ENCODE results near the gene FNDC3A.
"Not testable (repeated sequence)": the region's sequence is repeated elsewhere in the genome, so short reads cannot be mapped to it uniquely, and the experiment has no call there.

The FNDC3A gene

DNA sequence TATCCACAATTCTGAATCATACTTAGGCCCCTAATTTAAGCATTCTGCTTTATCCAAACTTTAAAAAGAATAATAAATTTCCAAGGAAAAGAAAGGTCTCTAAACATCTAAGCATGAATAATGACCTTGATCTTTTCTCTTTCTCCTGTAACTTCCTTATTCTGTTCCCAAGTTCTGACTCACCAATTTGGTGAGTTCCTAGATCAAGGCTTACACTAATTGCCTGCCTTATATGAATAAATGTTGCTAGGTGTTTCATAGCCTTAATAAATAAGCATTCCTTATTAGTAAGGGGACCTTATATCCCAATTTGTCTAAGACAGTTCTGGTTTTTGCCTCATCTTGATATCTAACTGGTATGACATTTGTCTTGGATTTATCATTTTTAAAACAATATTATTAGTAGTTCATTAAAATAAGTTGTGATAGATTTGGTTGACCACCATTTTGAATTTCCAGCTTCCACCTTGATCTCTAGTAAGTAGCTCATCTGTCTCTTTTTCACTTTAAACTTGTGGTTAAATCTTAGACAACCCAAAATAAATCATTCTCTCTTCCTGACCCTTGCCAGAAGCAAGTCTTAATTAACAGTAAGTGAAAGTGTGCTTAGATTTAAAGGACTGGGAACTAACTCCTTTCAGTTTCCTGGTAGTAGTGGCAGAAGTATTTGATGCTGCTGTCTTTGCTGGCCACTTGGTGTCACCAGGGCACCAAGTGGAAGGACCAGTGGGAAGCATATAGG is 123.2 kb downstream of the FNDC3A start:
- DNase-seq: no peak

DNA sequence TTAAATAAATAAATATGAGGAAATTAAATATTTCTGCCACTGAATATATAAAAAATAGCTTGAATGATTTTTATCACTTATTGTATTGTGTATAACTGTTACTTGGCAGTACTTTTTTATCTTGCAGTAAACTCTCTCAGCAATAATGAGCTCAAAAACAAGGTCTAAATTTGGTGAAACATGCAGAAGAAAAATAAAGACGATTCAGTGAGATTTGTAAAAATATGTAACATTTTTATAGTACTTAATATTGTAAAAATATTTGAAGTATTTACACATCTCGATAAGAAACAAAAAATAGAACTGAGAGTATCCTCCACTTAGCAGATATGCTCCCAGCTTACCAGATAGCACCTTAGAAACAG is 123.8 kb downstream of the FNDC3A start:
- DNase-seq: no peak

DNA sequence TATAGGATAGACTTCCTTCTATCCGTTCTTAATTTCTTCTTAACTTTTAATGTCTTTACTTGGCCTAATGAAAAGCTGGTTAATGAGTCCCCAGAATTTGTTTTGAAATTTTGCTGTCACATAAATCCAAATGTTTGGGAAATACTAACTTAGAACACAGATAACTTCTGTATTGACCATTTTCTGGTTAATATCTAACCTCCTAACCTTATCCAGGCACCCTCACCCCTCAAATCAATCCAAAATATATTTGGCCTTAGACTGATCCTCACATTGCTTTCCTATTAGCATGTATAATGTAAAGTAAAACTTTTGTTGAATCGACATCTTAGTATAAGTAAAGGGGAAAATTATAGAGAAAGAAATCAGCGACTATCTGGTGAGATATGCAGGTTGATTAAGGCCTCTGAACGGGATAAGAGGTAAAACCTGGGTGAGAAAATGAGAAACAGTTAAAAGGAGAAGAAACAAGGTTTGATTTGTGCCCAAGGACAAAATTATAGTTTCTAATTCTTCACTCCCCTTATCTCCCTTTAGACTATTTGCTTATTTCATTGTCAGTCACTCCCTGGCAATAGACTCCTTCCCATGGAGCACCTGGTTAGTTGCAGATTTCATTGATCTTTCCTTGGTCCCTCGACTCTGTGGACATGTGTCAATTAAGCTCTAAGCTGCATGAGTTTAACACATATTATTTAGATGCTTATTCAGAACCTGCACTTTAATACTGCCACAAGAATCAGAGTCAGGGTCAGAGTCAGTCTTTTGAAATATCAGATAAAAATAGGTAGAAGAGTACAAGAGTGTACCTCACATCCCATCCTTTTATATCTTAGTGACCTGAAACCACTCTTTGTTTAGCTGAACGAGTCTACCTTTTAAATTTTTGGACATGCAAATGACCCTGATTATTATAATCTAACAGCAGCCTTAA is 125.2 kb downstream of the FNDC3A start:
- DNase-seq: no peak

DNA sequence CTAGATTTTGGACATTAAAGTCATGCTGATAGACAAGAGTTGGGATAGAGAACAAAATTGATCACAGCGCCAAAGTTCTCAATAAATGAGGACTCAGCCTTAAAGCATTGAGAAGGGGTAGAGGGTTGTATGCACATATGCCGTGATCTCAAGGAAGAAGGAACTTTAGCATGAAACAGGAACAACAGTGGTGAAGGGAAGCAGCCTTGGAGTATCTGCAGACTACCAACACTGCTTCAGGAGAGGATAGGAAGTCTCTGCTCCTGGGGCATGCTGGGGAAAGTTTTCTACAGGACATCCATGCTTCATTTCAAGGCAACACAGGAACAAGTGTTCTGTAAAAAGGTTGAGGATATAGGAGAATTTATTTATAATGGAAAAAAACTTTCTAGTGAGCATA is 132.5 kb downstream of the FNDC3A start:
- no peak for DNase-seq

DNA sequence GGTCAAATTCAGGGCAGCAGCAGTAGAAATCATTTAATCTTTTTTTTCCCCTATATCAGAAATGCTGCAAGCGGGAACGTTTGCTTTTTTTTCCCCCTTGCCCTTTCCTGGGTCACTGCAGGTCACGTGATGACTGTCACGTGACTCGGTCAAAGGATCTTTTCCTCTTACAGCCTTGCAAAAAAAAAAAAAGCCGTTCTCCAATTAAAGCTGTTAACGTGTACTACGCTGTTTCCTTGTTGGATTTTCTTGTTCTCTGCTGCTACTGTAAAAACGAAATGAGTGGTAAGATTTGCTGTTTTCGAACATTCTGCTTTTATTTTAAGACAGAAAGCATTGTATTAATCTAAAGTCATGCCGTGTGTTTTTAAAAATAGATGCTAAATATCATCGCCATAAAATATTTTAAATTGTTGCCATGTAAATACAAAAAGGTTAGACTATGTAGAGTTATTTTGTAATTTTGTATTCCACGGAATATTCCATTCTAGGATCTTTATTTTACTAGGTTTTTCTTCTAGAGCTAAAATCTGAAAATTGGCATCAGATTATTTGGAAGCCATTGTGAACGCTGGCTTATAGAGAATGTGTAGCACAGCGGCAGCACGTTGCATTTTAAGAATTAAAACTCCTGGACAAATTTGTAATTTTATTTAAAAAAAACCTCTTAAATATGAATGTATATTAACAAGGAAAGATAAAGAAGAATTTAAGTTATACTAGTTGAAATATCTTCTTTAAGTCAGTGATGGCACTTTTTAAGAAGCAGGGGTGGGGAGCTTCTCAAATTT is 134.6 kb downstream of the FNDC3A start:
- DNase-seq: peak; percentile 68

DNA sequence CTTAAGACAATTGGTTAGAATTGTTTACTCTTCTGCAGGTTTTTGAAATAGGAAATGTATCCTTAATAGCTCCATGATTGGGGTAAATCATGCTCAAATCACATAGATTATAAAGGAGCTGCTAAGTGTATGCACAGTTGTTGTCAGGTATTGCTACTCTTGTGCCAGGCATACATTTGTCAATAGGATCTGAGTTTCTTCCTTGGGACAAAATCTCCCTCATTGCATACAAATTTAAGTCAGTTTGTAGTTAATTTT is 135.1 kb downstream of the FNDC3A start:
- no peak for DNase-seq

DNA sequence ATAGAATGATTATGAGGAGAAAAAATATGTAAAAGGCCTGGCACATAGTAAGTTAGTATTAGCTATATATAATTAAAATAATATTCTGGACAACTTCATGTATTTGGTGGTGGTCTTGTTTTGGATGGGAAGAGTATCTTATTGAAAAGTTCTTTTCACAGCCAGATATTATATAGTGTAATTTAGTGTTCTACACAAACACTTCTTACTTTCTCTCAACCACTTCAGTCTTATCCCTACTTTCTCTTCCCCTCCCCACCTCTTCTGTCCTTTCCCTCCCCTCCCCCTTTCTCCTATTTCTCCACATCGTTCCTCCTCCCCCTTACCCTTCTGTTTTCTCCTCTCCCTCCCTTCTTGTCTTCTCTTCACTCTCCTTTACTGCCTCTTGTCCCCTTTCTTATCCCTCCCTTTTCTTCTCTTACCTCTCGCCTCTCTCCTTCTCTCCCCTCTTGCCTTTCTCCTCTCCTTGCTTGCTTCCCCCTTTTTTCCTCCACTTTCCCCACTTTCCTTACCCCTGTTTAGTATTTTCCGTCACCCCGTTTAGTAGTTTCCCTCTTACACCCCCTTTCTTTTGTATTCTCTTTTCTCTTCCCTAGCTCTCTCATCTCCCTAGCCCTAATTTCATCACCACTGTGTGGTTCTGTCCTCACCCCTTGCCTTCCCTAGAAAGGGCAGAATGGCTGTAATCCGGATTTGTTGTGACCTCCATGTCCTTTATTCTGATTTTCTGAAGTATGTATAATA is 137.2 kb downstream of the FNDC3A start:
- no peak for DNase-seq

DNA sequence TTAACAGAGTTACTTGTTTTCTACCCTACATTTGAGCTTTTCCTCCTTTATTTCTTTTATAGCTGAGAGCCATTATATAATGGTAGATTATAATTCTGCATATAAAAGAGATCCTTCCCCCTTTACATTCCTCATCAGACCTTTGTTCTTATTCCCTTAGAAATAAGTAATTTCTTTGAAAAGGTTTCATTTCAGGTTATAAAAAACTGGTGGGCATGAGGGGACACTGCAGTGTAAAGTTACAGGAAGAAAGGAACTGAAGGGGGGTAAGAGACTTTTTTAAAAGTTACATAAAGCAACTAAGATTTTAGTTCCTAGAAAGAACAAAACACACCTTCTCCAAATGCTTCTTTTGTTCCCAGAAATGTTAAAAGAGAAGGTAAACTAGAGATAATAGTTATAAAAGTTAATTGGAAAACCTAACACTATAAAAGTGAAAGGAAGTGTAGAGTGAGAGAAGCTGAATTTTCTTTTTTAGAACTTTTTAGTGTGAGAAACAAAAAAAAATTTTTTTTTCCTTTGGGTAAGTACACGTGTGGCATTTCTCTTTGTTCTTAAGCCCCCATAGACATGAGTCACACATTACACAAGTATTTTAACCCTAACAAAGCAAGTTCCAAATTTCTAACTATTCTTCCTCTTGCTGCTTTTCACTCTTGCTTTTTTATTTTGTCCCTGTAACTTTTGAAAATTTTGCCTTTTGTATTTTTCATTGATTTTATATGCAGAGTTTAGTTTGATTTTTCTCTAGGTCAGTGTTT is 138.0 kb downstream of the FNDC3A start:
- no peak for DNase-seq

DNA sequence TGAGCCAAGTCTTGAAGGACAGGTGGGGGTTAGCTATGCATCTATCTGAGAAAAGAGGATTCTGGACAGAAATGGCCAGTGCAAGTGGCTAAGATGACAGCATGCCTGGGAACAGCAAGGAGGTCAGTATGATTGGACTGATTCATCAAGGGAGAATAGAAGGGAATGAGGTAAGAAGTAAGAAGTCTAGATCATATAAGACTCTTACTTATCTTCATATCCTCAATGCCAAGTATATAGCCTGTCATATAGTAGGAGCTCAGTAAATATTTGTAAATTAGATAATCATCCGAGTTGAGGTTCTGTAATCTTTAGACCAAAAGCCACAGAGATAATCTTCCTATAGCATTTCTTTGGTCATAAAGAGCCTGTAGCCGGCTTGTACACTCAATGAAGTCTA is 141.2 kb downstream of the FNDC3A start:
- DNase-seq: no peak

DNA sequence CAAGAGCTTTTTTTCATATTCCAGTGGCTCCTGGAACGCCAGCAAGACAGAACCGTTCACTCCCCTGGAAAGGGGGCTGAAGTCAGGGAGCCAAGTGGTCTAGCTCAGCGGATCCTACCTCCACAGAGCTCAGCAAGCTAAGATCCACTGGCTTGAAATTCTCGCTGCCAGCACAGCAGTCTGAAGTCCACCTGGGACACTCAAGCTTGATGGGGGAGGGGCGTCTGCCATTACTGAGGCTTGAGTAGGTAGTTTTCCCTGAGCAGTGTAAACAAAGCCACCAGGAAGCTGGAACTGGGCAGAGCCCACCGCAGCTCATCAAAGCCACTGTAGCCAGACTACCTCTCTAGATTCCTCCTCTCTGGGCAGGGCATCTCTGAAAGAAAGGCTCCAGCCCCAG is 142.7 kb downstream of the FNDC3A start:
- not testable (repeated sequence) for DNase-seq

DNA sequence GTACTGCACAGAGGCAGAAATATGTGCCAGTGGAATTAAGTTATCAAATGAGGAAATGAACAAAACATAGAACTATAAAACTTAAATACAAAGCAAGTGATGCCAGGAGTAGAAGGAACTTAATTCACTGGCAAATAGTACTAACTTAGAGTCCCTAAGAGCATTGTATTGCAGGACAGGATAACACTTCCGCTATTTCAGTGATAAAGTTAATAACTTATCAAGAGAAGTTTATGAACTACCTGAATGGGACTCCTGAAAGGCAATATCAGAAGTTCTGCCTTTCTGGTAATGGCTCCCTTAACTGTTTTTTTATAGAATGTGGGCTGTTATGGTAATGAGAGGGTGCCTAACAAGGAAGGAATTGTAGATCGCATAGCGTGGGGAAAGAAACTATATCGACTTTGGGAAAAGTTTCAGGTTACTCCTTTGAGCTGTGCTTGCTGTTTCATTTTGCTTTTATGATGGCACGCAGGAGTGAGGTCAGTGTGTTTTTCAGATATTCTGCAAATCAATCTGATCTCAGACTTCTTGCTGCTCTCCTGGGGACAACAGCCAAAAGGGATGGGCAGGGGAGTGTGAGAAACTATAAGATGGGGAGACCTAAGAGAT is 149.1 kb downstream of the FNDC3A start:
- DNase-seq: no peak

DNA sequence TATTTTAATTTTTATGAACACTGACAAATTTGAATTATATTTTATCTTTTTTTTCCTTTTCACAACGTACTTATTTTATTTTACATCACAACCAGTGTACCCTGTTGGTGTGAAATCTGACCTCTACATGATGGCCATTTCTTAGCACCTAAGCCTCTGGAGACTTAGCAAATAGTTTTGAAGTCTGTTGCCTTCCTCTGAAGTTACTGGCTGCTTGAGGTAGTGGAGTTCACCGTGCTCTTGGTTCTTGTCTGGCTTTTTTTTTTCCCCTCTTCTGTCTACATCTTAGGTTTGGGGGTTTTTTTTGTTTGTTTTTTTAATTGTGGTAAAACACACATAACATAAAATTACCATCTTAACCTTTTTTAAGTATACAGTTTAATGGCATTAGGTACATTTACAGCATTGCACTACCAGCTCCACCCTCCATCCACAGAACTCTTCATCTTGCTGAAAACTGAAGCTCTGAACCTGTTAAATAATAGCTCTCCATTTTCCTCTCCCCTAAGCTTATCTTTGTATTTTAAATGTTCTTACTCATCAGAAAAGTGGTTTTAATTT is 150.3 kb downstream of the FNDC3A start:
- no peak for DNase-seq

DNA sequence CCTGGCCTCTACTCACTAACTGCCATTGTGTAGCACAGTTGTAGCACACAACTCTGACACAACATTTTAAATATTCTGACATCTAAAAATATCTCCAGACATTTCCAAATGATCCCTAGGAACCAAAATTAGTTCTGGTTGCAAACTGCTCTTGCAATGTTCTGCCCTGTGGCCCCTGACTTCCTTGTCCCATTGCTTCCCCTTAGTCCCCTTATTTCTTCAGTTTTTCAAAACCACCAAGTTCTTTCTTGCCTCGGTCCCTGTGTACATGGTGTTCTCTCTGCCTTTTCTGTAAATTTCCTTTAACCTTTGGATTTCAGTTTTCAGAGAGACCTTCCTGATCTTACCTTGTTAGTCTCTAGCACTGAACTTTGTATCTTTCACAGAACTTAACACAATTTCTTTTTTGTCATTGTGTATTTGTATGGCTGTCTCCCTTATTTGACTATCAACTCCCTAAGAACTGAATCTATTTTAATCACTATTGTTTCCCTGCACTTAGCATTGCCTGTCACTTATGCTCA is 156.8 kb downstream of the FNDC3A start:
- DNase-seq: no peak

DNA sequence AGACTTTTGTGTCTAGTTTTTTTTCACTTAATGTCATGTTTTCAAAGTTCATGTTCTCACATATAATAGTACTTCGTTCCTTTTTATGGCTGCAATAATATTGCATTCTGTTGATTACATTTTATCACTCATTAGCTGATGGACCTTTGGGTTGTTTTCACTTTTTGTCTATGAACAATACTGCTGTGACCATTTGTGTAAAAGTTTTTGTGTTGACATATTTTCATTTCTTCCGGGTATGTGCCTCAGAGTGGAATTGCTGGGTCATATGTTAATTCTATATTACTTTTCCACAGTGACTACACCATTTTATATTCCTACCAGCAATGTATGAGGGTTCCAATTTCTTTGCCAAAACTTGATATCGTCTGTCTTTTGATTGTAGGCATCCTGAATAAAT is 158.6 kb downstream of the FNDC3A start:
- no peak for DNase-seq

DNA sequence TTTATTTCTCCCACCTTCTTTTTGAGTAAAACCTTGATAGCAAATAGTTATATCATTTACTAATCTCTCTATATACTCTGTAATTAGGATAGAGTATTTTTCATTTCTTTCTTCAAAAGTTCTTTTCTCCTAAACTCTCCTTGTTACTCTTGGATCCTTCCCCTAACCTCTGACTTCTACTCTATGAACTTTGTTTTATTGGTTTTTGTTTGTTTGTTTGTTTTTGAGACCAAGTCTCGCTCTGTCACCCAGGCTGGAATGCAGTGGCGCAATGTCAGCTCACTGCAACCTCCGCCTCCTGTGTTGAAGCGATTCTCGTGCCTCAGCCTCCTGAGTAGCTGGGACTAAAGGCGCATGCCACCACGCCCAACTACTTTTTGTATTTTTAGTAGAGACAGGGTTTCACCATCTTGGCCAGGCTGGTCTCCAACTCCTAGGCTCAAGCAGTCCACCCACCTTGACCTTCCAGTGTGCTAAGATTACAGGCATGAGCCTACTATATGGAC is 161.5 kb downstream of the FNDC3A start:
- DNase-seq: not testable (repeated sequence)

DNA sequence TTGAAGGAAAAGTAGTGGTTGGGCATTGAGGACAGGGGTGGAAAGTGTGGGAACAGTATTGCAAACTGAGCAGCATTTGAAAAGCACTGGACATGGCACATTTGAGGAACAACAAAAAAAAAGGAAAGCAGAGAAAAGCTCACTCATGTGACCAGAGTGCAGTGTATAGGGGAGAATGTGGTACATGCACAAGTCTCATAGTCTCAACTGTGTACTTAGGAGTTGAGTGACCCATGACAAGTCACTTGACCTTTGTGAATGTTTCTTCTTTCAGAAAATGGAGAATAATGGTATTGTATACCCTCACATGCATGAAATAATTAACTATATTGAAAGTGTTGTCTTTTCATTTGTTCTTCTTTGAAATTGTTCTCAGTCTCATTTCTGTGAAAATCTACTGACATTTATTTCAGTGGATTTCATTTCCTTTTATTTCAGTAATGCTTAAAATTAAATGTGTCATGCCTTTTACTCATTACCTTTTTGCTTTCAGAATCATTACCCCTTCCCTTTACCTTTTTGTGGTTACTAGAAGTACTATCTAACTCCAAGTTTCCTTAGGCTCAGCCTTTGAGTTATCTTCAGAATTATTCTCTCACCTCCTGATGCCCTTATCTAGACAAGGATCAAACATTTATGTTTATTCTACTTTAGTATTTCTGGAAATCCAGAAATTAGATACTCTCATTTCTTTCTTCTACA is 165.3 kb downstream of the FNDC3A start:
- no peak for DNase-seq

DNA sequence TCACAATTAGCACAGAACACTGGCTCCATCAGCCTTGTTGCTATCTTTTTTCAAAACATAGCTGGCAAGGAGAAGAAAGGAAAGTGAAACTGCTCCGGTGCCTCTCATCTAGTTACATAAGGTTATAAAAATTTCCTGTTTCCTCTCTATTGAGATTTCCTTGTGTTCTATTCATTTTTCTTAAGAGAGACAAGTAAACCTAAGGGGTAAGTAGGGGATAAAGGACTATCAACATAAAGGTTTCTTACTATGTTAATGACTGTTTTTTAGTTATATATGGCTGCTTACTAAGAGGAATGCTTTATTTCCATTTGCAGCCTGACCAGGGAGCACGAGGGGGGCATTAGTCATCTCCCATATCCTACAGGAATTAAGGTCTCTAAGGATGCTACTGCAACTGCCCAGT is 171.2 kb downstream of the FNDC3A start:
- no peak for DNase-seq

DNA sequence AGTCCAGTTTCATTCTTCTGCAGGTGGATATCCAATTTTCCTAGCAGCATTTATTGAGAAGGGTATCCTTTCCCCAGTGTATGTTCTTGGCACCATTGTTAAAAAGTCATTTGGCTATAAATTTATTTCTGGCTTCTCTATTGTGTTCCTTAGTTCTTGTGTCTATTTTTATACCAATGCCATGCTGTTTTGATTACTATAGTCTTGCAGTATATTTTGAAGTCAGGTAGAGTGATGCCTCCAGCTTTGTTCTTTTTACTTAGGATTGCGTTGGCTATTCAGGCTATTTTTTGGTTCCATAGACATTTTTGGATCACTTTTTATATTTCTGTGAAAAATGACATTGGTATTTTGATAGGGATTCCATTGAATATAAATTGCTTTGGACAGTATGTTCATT is 172.7 kb downstream of the FNDC3A start:
- DNase-seq: no peak

DNA sequence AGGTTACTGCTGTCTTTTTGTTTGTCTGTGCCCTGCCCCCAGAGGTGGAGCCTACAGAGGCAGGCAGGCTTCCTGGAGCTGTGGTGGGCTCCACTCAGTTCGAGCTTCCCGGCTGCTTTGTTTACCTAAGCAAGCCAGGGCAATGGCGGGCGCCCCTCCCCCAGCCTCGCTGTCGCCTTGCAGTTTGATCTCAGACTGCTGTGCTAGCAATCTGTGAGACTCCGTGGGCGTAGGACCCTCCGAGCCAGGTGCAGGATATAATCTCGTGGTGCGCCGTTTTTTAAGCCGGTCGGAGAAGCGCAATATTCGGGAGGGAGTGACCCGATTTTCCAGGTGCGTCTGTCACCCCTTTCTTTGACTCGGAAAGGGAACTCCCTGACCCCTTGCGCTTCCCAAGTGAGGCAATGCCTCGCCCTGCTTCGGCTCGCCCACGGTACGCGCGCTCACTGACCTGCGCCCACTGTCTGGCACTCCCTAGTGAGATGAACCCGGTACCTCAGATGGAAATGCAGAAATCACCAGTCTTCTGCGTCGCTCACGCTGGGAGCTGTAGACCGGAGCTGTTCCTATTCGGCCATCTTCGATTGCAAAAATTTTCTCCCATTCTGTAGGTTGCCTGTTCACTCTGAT is 182.4 kb downstream of the FNDC3A start:
- DNase-seq: not testable (repeated sequence)

DNA sequence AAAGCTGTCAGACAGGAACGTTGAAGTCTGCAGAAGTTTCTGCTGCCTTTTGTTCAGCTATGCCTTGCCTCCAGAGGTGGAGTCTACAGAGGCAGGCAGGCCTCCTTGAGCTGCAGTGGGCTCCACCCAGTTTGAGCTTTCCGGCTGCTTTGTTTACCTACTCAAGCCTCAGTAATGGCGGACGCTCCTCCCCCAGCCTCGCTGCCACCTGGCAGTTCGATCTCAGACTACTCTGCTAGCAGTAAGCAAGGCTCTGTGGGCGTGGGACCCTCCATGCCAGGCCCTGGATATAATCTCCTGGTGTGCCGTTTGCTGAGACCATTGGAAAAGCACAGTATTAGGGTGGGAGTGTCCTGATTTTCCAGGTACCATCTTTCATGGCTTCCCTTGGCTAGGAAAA is 187.4 kb downstream of the FNDC3A start:
- DNase-seq: not testable (repeated sequence)
